RWPE1 (cell line): ENCODE results near the gene PSENEN.
A peak's percentile ranks its signal among the peaks of the same experiment; 100 is the strongest.
"Not testable (repeated sequence)": the region's sequence is repeated elsewhere in the genome, so short reads cannot be mapped to it uniquely, and the experiment has no call there.

Source experiments
- CTCF ChIA-PET: fragments of 350-600 bp; sonication (Branson Sonifier 250); formaldehyde crosslinking; extraction: SDS; loops from one replicate; lab custom pipeline; 2021; lab: Yijun Ruan, JAX
- POLR2A ChIA-PET: fragments of 400-600 bp; formaldehyde crosslinking; extraction: SDS; loops from one replicate; lab custom pipeline; 2020; ENCODE audit warnings: antibody characterized with exemption; ENCODE audit not compliant: low non-redundant PET; lab: Yijun Ruan, JAX
- DNase-seq: peaks from one replicate; pipeline ENCODE4 v3.0.0; 2012; ENCODE audit warnings: low spot score
- H3K27ac ChIP-seq: fragments of 450-650 bp; 2 replicates; pipeline ENCODE4 v1.5.1; 2017
- TF ChIP-seq, protein P1 (sequence below): fragments of 450-650 bp; conservative IDR thresholded peaks from 2 replicates; pipeline ENCODE4 v1.5.1; 2017; ENCODE audit warnings: low read depth, mild to moderate bottlenecking

The PSENEN gene

DNA sequence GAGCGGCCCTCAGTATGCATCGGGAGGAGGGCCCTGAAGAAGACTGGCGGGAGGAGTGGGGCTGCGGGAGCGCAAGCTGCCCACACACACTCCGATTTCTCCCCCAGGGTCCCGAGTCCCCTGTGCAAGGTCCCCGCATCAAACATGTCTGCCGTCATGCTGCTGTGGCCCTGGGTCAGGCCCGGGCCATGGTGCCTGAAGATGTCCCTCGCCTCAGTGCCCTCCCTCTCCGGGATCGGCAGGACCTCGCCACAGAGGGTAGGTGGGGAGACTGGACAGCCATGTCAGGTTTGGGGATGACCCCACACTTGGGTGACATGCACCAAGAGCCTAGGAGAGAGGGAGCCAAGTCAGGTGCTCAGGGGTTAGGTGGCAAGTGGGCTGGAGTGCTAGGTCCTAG lies 23.0 kb upstream of the PSENEN start:
- DNase-seq, result no peak
- ChIA-PET CTCF (interaction anchor here (1.1 kb wide), 1 partner anchor 18 kb away, joined by 3 read pairs; no protein-coding TSS in a partner anchor), POLR2A (no interaction called here)
- 0 out of 2 replicates have a peak overlapping the region, but pooled peaks have one; percentile 4 for H3K27ac ChIP-seq
- TF ChIP-seq, protein P1, sequence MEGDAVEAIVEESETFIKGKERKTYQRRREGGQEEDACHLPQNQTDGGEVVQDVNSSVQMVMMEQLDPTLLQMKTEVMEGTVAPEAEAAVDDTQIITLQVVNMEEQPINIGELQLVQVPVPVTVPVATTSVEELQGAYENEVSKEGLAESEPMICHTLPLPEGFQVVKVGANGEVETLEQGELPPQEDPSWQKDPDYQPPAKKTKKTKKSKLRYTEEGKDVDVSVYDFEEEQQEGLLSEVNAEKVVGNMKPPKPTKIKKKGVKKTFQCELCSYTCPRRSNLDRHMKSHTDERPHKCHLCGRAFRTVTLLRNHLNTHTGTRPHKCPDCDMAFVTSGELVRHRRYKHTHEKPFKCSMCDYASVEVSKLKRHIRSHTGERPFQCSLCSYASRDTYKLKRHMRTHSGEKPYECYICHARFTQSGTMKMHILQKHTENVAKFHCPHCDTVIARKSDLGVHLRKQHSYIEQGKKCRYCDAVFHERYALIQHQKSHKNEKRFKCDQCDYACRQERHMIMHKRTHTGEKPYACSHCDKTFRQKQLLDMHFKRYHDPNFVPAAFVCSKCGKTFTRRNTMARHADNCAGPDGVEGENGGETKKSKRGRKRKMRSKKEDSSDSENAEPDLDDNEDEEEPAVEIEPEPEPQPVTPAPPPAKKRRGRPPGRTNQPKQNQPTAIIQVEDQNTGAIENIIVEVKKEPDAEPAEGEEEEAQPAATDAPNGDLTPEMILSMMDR, result no peak

DNA sequence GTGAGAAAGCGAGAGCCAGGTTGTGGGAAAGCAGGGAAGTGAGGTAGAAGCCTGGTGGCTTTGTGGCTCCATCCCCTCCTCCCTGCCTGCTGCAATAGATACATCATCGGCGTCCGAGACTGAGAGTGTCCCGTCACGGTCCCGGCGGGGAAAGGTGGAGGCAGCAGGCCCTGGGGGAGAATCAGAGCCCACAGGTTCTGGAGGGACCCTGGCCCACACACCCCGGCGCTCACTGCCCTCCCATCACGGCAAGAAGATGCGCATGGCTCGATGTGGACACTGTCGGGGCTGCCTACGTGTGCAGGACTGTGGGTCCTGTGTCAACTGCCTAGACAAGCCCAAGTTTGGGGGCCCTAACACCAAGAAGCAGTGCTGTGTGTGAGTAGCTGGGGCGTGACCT lies 22.6 kb upstream of the PSENEN start:
- ChIA-PET POLR2A (no interaction called here), CTCF (interaction anchor here (1.1 kb wide), 1 partner anchor 18 kb away, joined by 3 read pairs; no protein-coding TSS in a partner anchor)
- TF ChIP-seq, protein P1, result no peak
- no peak for DNase-seq
- H3K27ac ChIP-seq, result 0 out of 2 replicates have a peak overlapping the region, but pooled peaks have one; percentile 4

DNA sequence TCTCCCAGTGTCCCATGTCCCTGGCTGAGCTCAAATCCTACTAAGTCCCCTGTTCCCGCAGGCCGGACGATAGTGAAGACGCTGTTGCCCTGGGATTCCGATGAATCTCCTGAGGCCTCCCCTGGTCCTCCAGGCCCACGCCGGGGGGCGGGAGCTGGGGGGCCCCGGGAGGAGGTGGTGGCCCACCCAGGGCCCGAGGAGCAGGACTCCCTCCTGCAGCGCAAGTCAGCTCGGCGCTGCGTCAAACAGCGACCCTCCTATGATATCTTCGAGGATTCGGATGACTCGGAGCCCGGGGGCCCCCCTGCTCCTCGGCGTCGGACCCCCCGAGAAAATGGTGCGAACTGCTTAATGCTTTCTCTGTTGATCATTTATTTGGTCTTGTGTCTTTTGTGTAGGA lies 21.8 kb upstream of the PSENEN start:
- CTCF ChIA-PET, result no interaction called here
- POLR2A ChIA-PET, result no interaction called here
- TF ChIP-seq, protein P1, result no peak
- H3K27ac ChIP-seq, result no peak overlapping the region
- no peak for DNase-seq

DNA sequence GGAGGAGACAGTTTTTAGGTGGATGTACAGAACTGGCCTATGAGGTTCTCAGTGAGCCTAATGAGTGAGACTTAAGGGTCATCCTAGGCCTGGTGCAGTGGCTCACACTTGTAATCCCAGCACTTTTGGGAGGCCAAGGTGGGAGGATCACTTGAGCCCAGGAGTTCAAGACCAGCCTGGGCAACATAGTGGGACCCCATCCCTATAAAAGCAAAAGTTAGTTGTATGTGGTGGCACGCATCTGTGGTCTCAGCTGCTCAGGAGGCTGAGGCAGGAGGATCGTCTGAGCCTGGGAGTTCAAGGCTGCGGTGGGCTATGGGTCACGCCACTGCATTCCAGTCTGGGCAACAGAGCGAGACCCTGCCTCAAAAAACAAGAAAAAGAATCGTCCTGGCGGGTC lies 21.3 kb upstream of the PSENEN start:
- POLR2A ChIA-PET, result not testable (repeated sequence)

DNA sequence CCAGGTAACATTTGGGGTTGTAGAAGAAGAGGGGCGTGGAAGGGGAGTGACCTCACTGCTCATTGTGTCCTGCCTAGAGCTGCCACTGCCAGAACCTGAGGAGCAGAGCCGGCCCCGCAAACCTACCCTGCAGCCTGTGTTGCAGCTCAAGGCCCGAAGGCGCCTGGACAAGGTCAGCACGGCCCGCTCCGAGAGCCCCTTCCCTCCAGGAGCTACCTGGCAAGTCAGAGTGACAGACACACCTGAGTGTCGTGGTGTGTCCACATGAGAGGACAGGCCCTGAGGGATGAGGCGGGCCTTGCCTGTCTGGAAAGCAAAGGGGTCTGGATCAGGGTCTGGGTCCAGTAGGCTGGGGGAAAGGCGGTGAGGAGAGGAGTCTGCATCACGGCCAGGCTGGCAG lies 20.9 kb upstream of the PSENEN start:
- no peak for DNase-seq
- ChIA-PET POLR2A (no interaction called here), CTCF (no interaction called here)
- TF ChIP-seq, protein P1, result no peak
- no peak overlapping the region for H3K27ac ChIP-seq

More for the DNA sequence above, 21.3 kb upstream of the PSENEN start:
- DNase-seq, H3K27ac ChIP-seq, CTCF ChIA-PET: not testable (repeated sequence)

DNA sequence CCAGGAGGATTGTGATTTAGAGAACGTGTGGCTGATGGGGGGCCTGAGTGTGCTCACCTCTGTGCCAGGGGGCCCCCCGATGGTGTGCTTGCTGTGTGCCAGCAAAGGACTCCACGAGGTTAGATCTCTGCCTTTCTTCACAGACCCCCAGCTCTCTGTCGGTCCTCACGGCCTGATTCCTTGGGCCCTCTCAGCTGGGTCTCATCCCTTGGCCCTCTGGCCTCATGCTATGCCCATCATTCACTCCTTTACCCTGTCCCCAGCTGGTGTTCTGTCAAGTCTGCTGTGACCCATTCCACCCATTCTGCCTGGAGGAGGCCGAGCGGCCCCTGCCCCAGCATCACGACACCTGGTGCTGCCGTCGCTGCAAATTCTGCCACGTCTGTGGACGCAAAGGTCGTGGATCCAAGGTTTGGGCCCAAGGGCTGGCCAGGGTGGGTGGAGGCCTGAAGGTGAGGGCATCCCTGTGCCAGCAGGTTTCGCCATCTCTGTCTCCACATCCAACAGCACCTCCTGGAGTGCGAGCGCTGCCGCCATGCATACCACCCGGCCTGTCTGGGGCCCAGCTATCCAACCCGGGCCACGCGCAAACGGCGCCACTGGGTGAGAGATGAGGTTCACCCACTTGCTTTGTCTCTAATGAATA lies 20.1 kb upstream of the PSENEN start:
- TF ChIP-seq, protein P1, result no peak
- DNase-seq, result no peak
- POLR2A ChIA-PET, result no interaction called here
- no peak overlapping the region for H3K27ac ChIP-seq
- CTCF ChIA-PET, result no interaction called here
